Neural crest cell (in vitro differentiated cells): ENCODE results near the gene CA10. TPM values are rescaled to one million over a fixed set of nuclear protein-coding genes. Genes with fewer than 3 reads are reported as not detected.

Experiments
- DNase-seq: peaks from one replicate; pipeline ENCODE4 v3.0.0; 2021; ENCODE audit warnings: low read depth, mixed read lengths, low spot score
- H3K27ac Mint-ChIP-seq: one replicate; pipeline ENCODE4 v1.8.0; 2021; ENCODE audit warnings: mild to moderate bottlenecking, mixed read lengths; ENCODE audit not compliant: unreplicated experiment
- H3K27me3 Mint-ChIP-seq: 2 replicates; pipeline ENCODE4 v1.8.0; 2021; ENCODE audit warnings: low read depth, mild to moderate bottlenecking, mixed read lengths
- H3K36me3 Mint-ChIP-seq: 2 replicates; pipeline ENCODE4 v1.8.0; 2021; ENCODE audit warnings: low read depth, mild to moderate bottlenecking, mixed read lengths
- H3K4me1 Mint-ChIP-seq: 2 replicates; pipeline ENCODE4 v1.8.0; 2021; ENCODE audit warnings: mixed read lengths
- H3K4me3 Mint-ChIP-seq: one replicate; pipeline ENCODE4 v1.8.0; 2021; ENCODE audit warnings: mild to moderate bottlenecking, mixed read lengths
- H3K9me3 Mint-ChIP-seq: 2 replicates; pipeline ENCODE4 v1.8.0; 2021; ENCODE audit warnings: mixed read lengths
- total RNA-seq: library from RNA; stranded (reverse); gene quantifications from 2 replicates; pipeline ENCODE4 v1.2.1, GENCODE V29; 2021
- TF ChIP-seq, protein P1 (sequence below): fragments of 200-600 bp; sonication (generic); conservative IDR thresholded peaks from 2 replicates; pipeline ENCODE4 v1.5.0; 2021; ENCODE audit warnings: antibody characterized with exemption, mild to moderate bottlenecking

CA10 gene
- total RNA-seq, 1 donor from 2014 or later = not detected

DNA sequence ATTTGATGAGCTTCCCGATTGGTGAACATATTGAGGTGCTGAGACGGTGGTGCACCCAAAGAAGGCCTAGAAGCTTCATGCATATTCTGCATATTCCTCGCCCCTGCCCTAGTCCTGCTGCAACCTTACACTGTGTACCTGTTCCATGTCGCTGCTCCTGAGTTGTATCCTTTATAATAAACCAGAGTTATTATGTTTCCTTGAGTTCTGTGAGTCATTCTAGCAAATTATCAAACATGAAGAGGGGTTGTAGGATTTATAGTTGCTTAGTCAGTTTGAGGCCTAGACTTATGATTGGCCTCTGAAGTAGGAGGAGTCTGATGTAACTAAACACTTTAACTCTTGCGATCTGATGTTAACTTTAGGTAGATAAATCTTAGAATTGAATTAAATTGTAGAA lies 436.8 kb downstream of the CA10 start:
- TF ChIP-seq, protein P1, sequence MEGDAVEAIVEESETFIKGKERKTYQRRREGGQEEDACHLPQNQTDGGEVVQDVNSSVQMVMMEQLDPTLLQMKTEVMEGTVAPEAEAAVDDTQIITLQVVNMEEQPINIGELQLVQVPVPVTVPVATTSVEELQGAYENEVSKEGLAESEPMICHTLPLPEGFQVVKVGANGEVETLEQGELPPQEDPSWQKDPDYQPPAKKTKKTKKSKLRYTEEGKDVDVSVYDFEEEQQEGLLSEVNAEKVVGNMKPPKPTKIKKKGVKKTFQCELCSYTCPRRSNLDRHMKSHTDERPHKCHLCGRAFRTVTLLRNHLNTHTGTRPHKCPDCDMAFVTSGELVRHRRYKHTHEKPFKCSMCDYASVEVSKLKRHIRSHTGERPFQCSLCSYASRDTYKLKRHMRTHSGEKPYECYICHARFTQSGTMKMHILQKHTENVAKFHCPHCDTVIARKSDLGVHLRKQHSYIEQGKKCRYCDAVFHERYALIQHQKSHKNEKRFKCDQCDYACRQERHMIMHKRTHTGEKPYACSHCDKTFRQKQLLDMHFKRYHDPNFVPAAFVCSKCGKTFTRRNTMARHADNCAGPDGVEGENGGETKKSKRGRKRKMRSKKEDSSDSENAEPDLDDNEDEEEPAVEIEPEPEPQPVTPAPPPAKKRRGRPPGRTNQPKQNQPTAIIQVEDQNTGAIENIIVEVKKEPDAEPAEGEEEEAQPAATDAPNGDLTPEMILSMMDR = no peak
- Mint-ChIP-seq H3K4me3 (no peak overlapping the region), H3K36me3 (no peaks in the 10 kb centered on the region), H3K4me1 (no peaks in the 10 kb centered on the region), H3K9me3 (peaks cover 3% of the 10 kb centered on the region), H3K27me3 (no peaks in the 10 kb centered on the region), H3K27ac (no peak overlapping the region)
- no peak for DNase-seq

DNA sequence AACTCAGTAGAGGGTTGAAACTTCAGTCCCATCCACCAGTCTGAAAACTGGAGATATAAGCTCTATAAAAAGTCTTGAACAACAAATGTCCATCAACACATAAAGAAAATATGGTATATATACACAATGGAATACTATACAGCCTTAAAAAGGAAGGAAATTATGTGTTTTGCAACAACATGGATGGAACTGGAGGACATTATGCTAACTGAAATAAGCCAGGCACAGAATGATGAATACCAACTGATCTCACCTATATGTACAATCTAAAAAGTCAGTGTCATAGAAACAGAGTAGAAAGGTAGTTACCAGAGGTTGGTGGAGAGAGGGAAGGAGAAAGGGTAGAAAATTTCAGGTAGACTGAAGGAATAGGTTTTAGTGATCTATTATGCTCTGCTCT lies 438.1 kb downstream of the CA10 start:
- no peaks in the 10 kb centered on the region for H3K4me1 Mint-ChIP-seq
- TF ChIP-seq, protein P1 = no peak
- H3K4me3 Mint-ChIP-seq = no peak overlapping the region
- H3K27ac Mint-ChIP-seq = no peak overlapping the region
- H3K9me3 Mint-ChIP-seq = peaks cover 3% of the 10 kb centered on the region
- H3K27me3 Mint-ChIP-seq = no peaks in the 10 kb centered on the region
- DNase-seq = no peak
- H3K36me3 Mint-ChIP-seq = no peaks in the 10 kb centered on the region

DNA sequence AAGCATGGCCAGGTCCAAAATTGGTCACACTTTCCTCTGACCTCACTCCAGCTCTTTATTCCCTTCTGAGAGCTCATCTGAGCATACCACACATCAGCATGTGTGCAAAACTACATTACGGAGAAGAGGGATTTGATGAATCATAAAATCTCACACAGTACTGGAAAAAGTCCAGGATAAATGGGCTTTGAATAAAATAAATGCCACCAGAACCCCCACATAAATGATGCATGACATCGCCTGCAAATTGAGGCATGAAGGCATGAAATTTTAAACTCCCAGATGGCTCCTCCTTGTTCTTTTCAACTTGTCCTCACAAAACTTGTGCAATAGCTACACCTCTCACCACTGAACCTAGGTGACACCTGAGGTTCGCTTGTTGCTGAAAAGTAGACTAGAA lies 439.5 kb downstream of the CA10 start:
- TF ChIP-seq, protein P1 = no peak
- H3K4me3 Mint-ChIP-seq = no peak overlapping the region
- H3K27ac Mint-ChIP-seq = no peak overlapping the region
- no peaks in the 10 kb centered on the region for H3K4me1 Mint-ChIP-seq
- peaks cover 3% of the 10 kb centered on the region for H3K9me3 Mint-ChIP-seq
- DNase-seq = no peak
- no peaks in the 10 kb centered on the region for H3K36me3 Mint-ChIP-seq
- H3K27me3 Mint-ChIP-seq = no peaks in the 10 kb centered on the region

DNA sequence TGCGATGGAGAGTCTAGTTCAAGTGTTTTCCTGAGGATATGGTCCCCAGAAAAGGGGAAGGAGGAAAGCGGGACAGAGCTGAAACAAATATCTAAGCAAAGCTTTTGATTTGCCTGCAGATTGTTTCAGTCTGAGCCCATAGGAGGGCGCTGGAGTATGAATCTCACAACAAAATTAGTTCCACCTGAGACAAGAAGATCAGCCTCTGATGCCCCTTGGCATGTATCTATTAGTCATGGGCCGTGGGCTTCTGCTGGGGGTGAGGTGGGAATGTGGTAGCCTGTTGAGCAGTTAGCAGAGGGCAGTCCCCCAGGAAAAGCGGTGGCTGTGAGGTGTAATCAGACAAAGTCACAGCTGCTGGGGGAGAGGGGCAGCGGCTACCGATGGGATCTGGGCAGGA lies 446.9 kb downstream of the CA10 start:
- Mint-ChIP-seq H3K4me1 (peaks cover 4% of the 10 kb centered on the region), H3K36me3 (no peaks in the 10 kb centered on the region), H3K27ac (no peak overlapping the region), H3K9me3 (no peaks in the 10 kb centered on the region), H3K27me3 (peaks cover 2% of the 10 kb centered on the region), H3K4me3 (no peak overlapping the region)
- no peak for DNase-seq
- TF ChIP-seq, protein P1 = no peak

DNA sequence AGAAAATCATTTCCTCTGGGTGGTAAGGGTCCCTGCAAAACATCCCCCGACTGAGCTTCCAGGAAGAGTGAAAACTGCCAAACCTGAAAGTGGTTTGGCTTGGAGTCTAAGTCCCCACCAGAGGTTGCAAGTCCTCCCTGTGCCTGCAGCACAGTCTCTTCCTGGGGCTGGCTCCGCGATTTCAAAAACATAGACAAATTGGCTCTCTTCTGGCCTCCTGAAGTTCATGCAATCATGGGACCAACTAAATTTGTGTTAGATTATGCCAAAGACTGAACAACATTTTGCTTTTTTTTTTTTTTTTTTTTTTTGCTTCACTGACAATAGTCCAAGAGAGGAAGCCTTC lies 447.9 kb downstream of the CA10 start:
- TF ChIP-seq, protein P1 = no peak
- no peak for DNase-seq
- no peak overlapping the region for H3K4me3 Mint-ChIP-seq
- no peaks in the 10 kb centered on the region for H3K36me3 Mint-ChIP-seq
- H3K9me3 Mint-ChIP-seq = no peaks in the 10 kb centered on the region
- H3K27ac Mint-ChIP-seq = no peak overlapping the region
- H3K27me3 Mint-ChIP-seq = peaks cover 2% of the 10 kb centered on the region
- H3K4me1 Mint-ChIP-seq = peaks cover 6% of the 10 kb centered on the region
